Activated naive CD4-positive, alpha-beta T cell treated with anti-CD3 and anti-CD28 coated beads, Interleukin-2, amount 50 U/mL, for 72 hours (primary cell): ENCODE results near the gene IL23R. TPM values are rescaled to one million over a fixed set of nuclear protein-coding genes. Genes with fewer than 3 reads are reported as not detected.
"Not testable (repeated sequence)": the region's sequence is repeated elsewhere in the genome, so short reads cannot be mapped to it uniquely, and the experiment has no call there.

ENCODE experiments used
- ATAC-seq, 2 donors: fragments of 150-1000 bp; cut with Tn5 transposase; 2 replicates each; pipeline ENCODE4 v1.10.0; 2021; ENCODE audit warnings: mild to moderate bottlenecking in 2 of 2, moderate library complexity in 2 of 2
- DNase-seq, 2 donors: peaks; one replicate each; pipeline ENCODE4 v3.0.0; 2021 to 2022; ENCODE audit warnings: low spot score in 2 of 2
- H3K27ac Mint-ChIP-seq, 2 donors: one replicate each; pipeline ENCODE4 v1.8.0; 2022; ENCODE audit warnings: mild to moderate bottlenecking in 2 of 2, mixed read lengths in 2 of 2
- H3K36me3 Mint-ChIP-seq, 2 donors: one replicate each; pipeline ENCODE4 v1.8.0; 2022; ENCODE audit warnings: mixed read lengths in 2 of 2
- H3K9me3 Mint-ChIP-seq, 2 donors: one replicate each; pipeline ENCODE4 v1.8.0; 2022; ENCODE audit warnings: mixed read lengths in 2 of 2
- total RNA-seq, 2 donors: library from RNA; stranded (reverse); gene quantifications; one replicate each; pipeline ENCODE4 v1.2.3, GENCODE V29; 2022

IL23R gene
- 10 to 100 TPM in 1 of 2 donors, under 1 TPM in 1; 0.87 to 15.6 TPM for total RNA-seq

- Mint-ChIP-seq H3K27ac (peak within 1 kb of the TSS; percentile 70 to 96), H3K9me3 (no peaks in the 10 kb centered on the region), H3K36me3 (peaks cover 0 to 34% of the 10 kb centered on the region in 2 donors)
- peak; percentile 72 to 76 for ATAC-seq
- peak; percentile 60 to 66 for DNase-seq
Measured at GRCh38 chr1:67166196-67166595, at the start of gene IL23R. IL23R (plus strand) TSS chr1:67166454; CDS start chr1:67168121, 1,667 bp downstream.

DNA sequence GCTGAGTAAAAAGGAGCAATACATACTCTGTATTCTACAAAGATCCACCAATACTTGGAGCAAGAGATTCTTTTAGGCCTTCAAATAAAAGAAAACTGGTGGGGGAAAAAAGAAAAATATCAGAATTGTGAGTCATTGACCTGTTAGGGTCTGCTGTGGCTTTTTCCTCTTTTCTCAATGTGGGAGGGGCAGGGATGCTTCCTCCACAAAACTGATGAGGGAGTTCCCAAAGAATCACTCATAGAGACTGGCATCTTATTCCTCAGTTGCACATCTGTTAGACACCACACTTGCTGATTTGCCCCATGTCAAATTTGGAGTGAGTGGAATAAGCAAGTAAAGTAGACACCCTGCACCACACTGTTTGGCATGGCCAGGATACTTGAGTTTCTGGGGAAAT lies 48.1 kb upstream of the IL23R start:
- ATAC-seq, result no peak
- no peak for DNase-seq
- peaks cover 4 to 13% of the 10 kb centered on the region in 2 donors for H3K9me3 Mint-ChIP-seq

DNA sequence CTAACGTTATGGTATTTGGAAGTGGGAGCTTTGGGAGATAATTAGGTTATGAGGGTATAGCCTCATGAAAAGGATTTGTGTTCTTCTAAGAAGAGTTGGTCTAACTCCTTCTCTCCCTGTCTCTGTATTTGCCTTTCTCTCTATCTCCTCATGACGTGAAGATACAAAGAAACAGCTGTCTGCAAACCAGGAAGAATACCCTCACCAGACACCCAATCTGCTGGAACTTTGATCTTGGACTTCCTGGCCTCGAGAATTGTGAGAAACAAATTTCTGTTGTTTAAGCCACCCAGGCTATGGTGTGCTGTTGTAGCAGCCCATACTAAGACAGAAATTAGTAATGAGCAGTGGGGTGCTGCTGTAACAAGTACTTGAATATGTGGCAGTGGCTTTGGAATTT lies 47.6 kb upstream of the IL23R start:
- ATAC-seq, result no peak
- no peak for DNase-seq
- Mint-ChIP-seq H3K36me3 (peaks cover 6 to 10% of the 10 kb centered on the region in 2 donors), H3K9me3 (peaks cover 4 to 13% of the 10 kb centered on the region in 2 donors), H3K27ac (no peak overlapping the region)

More for the DNA sequence above, 48.1 kb upstream of the IL23R start:
- Mint-ChIP-seq H3K27ac (no peak overlapping the region), H3K36me3 (peaks cover 6 to 12% of the 10 kb centered on the region in 2 donors)

GRCh38 chr1:67120855-67121619 lies 45.2 kb upstream of the IL23R start:
- Mint-ChIP-seq H3K36me3 (no peaks in the 10 kb centered on the region), H3K27ac (no peak overlapping the region), H3K9me3 (peaks cover 0 to 8% of the 10 kb centered on the region in 2 donors)
- no peak for DNase-seq
- no peak for ATAC-seq

GRCh38 chr1:67124455-67124854 lies 41.8 kb upstream of the IL23R start:
- DNase-seq, result no peak
- Mint-ChIP-seq H3K9me3 (peaks cover 0 to under 1% of the 10 kb centered on the region in 2 donors), H3K27ac (no peak overlapping the region), H3K36me3 (no peaks in the 10 kb centered on the region)
- no peak for ATAC-seq

DNA sequence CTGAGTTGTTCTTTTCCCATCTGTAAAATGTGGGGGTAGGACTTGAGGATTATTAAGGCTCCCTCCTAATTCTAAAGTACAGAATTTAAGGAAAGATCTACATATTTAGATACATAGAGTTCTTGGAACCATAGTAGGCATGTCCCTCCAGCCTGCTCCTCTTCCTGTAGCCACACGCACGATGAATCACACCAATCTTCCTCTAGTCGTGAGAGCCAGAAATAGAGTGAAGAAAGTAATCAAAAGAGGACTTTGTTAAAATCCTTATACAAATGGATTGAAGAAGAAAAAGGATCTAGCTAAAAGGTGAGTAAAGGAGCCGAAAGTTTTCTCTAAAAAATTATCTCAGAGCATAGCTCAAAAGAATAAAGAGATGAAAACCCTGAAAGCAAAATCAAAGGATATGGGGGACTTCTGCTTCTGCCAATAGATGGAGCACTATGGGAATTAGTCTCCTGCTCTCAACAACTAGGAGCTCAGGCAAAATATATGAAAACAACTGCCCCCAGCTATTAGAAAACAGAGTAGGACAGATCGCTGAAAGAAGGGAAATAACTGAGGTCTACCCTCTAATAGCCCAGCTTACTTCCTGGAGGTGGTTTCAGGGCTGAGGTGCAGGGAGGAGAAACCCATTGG lies 40.0 kb upstream of the IL23R start:
- H3K36me3 Mint-ChIP-seq, result no peaks in the 10 kb centered on the region
- no peaks in the 10 kb centered on the region for H3K9me3 Mint-ChIP-seq
- ATAC-seq, result no peak
- no peak overlapping the region for H3K27ac Mint-ChIP-seq
- DNase-seq, result no peak

DNA sequence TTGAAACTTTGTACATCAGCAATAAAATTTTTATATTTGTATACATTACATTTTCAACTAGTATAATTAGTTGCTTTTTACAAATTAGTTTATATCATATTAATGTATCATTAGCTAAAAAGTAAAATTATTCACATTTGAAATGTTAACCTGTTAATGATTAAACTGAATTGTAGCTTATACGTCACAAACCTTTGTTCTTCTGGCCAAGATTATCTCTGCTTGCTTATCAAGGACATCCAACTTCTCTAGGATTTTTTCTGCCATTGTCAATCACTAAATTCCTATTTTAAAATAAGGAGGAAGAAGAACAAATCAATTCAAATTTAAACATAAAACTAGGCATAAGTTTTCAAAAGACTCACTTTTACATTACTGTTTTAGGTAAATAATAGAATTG lies 39.3 kb upstream of the IL23R start:
- Mint-ChIP-seq H3K27ac (no peak overlapping the region), H3K9me3 (no peaks in the 10 kb centered on the region), H3K36me3 (no peaks in the 10 kb centered on the region)
- ATAC-seq (no peak), DNase-seq (no peak)

- H3K36me3 Mint-ChIP-seq, result no peaks in the 10 kb centered on the region
- no peaks in the 10 kb centered on the region for H3K9me3 Mint-ChIP-seq
- H3K27ac Mint-ChIP-seq, result no peak overlapping the region
- DNase-seq (no peak), ATAC-seq (no peak)
Measured at GRCh38 chr1:67130673-67131072, 35.6 kb upstream of the IL23R start.

GRCh38 chr1:67133177-67133576 lies 33.1 kb upstream of the IL23R start:
- no peak overlapping the region for H3K27ac Mint-ChIP-seq
- no peaks in the 10 kb centered on the region for H3K36me3 Mint-ChIP-seq

DNA sequence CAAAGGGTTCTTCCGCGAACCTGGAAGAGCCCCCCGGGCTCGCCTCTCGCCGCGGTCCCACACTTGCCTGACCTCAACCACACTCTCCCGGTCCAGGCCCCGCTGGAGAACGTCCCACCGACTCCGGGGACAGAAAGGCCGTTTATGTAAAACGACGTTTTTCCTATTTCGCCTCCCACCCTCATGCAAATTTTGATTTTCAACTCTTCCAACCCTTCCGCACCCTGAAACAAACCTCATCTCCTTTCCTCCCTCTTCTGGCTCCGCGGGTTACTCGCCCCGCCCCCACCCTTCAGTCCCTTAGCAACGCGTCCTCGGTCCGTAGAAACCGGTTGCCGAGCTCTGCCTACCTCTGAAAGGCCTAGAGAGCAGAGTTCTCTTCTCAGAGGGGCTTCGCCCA lies 31.6 kb upstream of the IL23R start, which contains the start of gene C1orf141:
C1orf141 (minus strand) TSS at position 276 of the 400 bp plus-strand sequence. CDS start 7,730 bp downstream, outside the sequence.
- peak; percentile 33 to 48 for ATAC-seq
- H3K36me3 Mint-ChIP-seq, result no peaks in the 10 kb centered on the region
- no peak for DNase-seq
- no peak within 1 kb of the TSS for H3K27ac Mint-ChIP-seq
- no peaks in the 10 kb centered on the region for H3K9me3 Mint-ChIP-seq

More at GRCh38 chr1:67133177-67133576, 33.1 kb upstream of the IL23R start:
- ATAC-seq (no peak), DNase-seq (no peak)
- no peaks in the 10 kb centered on the region for H3K9me3 Mint-ChIP-seq

DNA sequence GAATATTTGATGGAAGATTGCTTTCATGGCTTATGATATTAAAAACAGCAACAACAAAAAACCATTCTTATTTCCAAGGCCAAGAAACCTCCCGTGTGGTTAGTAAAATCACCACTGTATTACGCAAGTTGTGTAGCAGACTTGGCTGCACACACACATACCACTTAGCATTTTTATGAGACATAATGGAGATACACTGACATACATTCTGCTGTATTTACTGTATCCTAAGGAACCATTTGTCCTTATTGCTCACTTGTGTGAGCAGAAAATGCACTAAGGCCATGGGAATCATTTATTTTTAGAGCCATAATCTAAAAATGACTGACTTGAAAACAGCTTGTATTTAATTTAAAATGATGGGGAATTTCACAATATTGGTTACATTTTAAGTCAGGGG lies 30.9 kb upstream of the IL23R start:
- ATAC-seq (no peak), DNase-seq (no peak)
- H3K36me3 Mint-ChIP-seq, result no peaks in the 10 kb centered on the region
- H3K9me3 Mint-ChIP-seq, result no peaks in the 10 kb centered on the region
- no peak overlapping the region for H3K27ac Mint-ChIP-seq

- Mint-ChIP-seq H3K9me3 (no peaks in the 10 kb centered on the region), H3K36me3 (no peaks in the 10 kb centered on the region), H3K27ac (no peak overlapping the region)
- DNase-seq (no peak), ATAC-seq (no peak)
Measured at GRCh38 chr1:67137307-67137753, 28.9 kb upstream of the IL23R start.

DNA sequence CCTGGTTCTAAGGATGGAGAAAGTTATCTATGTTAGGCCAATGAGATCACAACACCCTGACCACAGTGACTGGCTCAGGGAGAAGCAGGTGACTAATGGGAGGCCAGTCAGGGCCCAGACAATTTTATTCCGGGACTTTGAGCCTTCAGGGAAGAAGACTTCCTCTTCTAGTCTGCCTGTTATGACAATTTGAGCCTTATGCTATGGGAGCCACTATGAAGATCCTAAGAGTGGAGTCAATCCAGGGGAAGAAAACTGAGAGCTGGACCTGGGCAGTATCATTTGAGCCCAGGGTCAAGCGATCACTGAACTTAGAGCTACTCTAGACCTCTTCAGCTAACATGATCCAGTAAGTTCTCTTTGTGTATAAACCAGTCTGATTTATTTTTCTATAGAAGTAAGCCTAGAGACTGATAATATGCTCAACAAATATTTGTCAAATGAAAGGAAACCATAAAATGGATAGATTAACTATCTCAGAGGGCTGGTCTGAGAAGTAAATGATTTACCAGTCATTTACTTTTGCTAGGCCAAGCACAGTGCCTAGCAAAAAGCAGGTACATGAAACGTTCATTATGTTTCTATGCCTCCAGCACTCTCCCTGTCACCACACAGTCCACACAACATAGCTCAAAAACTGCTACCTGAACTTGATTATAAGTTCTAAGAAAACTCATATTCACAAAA lies 27.3 kb upstream of the IL23R start:
- no peaks in the 10 kb centered on the region for H3K36me3 Mint-ChIP-seq
- DNase-seq, result no peak
- no peaks in the 10 kb centered on the region for H3K9me3 Mint-ChIP-seq

GRCh38 chr1:67140460-67140859 lies 25.8 kb upstream of the IL23R start:
- Mint-ChIP-seq H3K36me3 (no peaks in the 10 kb centered on the region), H3K9me3 (no peaks in the 10 kb centered on the region), H3K27ac (no peak overlapping the region)
- ATAC-seq (no peak), DNase-seq (no peak)

More for the DNA sequence above, 27.3 kb upstream of the IL23R start:
- no peak overlapping the region for H3K27ac Mint-ChIP-seq
- no peak for ATAC-seq

- H3K36me3 Mint-ChIP-seq, H3K9me3 Mint-ChIP-seq, DNase-seq, ATAC-seq, H3K27ac Mint-ChIP-seq: not testable (repeated sequence)
Measured at GRCh38 chr1:67141832-67142231, 24.4 kb upstream of the IL23R start.

- Mint-ChIP-seq H3K27ac (peak overlapping the region; percentile 18 to 20), H3K9me3 (no peaks in the 10 kb centered on the region)
Measured at GRCh38 chr1:67142931-67143330, 23.3 kb upstream of the IL23R start.

DNA sequence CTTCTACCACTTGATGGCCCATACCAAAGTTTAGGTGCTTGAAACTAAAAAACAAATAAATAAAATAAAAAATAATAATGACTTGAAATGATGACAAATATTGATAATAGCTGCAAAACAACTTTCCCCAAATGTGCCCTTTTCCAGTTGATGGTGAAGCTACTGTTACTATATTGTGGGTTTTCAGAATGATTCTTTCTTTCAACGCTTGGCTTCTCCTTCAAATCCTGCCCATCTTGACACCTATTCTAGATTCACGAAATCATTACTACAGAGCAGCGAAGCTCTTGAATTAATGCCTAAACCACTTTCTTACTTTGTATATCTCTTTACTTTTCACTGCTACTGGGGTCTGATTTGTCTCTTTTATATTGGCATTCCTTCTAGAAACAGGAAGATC lies 22.3 kb upstream of the IL23R start:
- no peak overlapping the region for H3K27ac Mint-ChIP-seq

More at GRCh38 chr1:67142931-67143330, 23.3 kb upstream of the IL23R start:
- no peaks in the 10 kb centered on the region for H3K36me3 Mint-ChIP-seq
- ATAC-seq, result peak; percentile 72 to 89
- no peak for DNase-seq

More for the DNA sequence above, 22.3 kb upstream of the IL23R start:
- DNase-seq (no peak), ATAC-seq (no peak)
- H3K9me3 Mint-ChIP-seq, result no peaks in the 10 kb centered on the region
- H3K36me3 Mint-ChIP-seq, result no peaks in the 10 kb centered on the region
